ENCODE data around the gene ARID1B. TPM values are rescaled to one million over a fixed set of nuclear protein-coding genes. Genes with fewer than 3 reads are reported as not detected.

Gene ARID1B
- total RNA-seq, 1 donor from 2014 or later = 155 TPM

- Mint-ChIP-seq H3K4me3 (no peak overlapping the region), H3K27me3 (ENCODE audit: low read depth) (no peaks in the 10 kb centered on the region), H3K9me3 (peaks cover 4% of the 10 kb centered on the region), H3K36me3 (peaks cover 9% of the 10 kb centered on the region), H3K4me1 (peaks cover 10% of the 10 kb centered on the region), H3K27ac (no peak overlapping the region)
- no peak for DNase-seq (ENCODE audit: low spot score in 2 of 2, unreplicated experiment in 2 of 2)
- no peak for TF ChIP-seq CTCF (IDR thresholded peaks at IDR 0.05; ENCODE audit: unreplicated experiment)
Observed at GRCh38 chr6:157030755-157031154, 253.6 kb downstream of the ARID1B start.

- no peak overlapping the region for H3K4me3 Mint-ChIP-seq
- no peak overlapping the region for H3K27ac Mint-ChIP-seq
- TF ChIP-seq CTCF (IDR thresholded peaks at IDR 0.05; ENCODE audit: unreplicated experiment) = no peak
- H3K4me1 Mint-ChIP-seq = peaks cover 10% of the 10 kb centered on the region
- H3K9me3 Mint-ChIP-seq = peaks cover 4% of the 10 kb centered on the region
- H3K36me3 Mint-ChIP-seq = peaks cover 5% of the 10 kb centered on the region
- no peaks in the 10 kb centered on the region for H3K27me3 Mint-ChIP-seq (ENCODE audit: low read depth)
- no peak for DNase-seq (ENCODE audit: low spot score in 2 of 2, unreplicated experiment in 2 of 2)
Observed at GRCh38 chr6:157032923-157033322, 255.7 kb downstream of the ARID1B start.

- Mint-ChIP-seq H3K27ac (peak overlapping the region; percentile 71), H3K4me3 (peak overlapping the region; percentile 31), H3K4me1 (peaks cover 11% of the 10 kb centered on the region), H3K27me3 (ENCODE audit: low read depth) (no peaks in the 10 kb centered on the region), H3K36me3 (peaks cover 5% of the 10 kb centered on the region), H3K9me3 (peaks cover 4% of the 10 kb centered on the region)
- DNase-seq (ENCODE audit: low spot score in 2 of 2, unreplicated experiment in 2 of 2) = no peak
- TF ChIP-seq CTCF (IDR thresholded peaks at IDR 0.05; ENCODE audit: unreplicated experiment) = no peak
Observed at GRCh38 chr6:157033428-157034140, 256.4 kb downstream of the ARID1B start.

GRCh38 chr6:157034436-157035230, 257.5 kb downstream of the ARID1B start:
- H3K27me3 Mint-ChIP-seq (ENCODE audit: low read depth) = no peaks in the 10 kb centered on the region
- peak; percentile 75 for TF ChIP-seq CTCF (IDR thresholded peaks at IDR 0.05; ENCODE audit: unreplicated experiment)
- peak overlapping the region; percentile 56 for H3K27ac Mint-ChIP-seq
- H3K4me3 Mint-ChIP-seq = no peak overlapping the region
- DNase-seq (ENCODE audit: low spot score in 2 of 2, unreplicated experiment in 2 of 2) = no peak
- H3K4me1 Mint-ChIP-seq = peaks cover 14% of the 10 kb centered on the region
- H3K9me3 Mint-ChIP-seq = peaks cover under 1% of the 10 kb centered on the region
- H3K36me3 Mint-ChIP-seq = peaks cover under 1% of the 10 kb centered on the region

GRCh38 chr6:157035546-157035945, 258.4 kb downstream of the ARID1B start:
- H3K4me3 Mint-ChIP-seq = no peak overlapping the region
- no peaks in the 10 kb centered on the region for H3K9me3 Mint-ChIP-seq
- H3K27me3 Mint-ChIP-seq (ENCODE audit: low read depth) = no peaks in the 10 kb centered on the region
- TF ChIP-seq CTCF (IDR thresholded peaks at IDR 0.05; ENCODE audit: unreplicated experiment) = no peak
- DNase-seq (ENCODE audit: low spot score in 2 of 2, unreplicated experiment in 2 of 2) = no peak
- no peak overlapping the region for H3K27ac Mint-ChIP-seq
- H3K4me1 Mint-ChIP-seq = peaks cover 14% of the 10 kb centered on the region
- no peaks in the 10 kb centered on the region for H3K36me3 Mint-ChIP-seq
